GM13976 (cell line): ENCODE data around the gene TMA7.

ENCODE experiments used
- DNase-seq: peaks from one replicate; pipeline ENCODE4 v3.0.0; 2012; ENCODE audit warnings: low spot score
- CTCF ChIP-seq: IDR thresholded peaks from 2 replicates; pipeline ENCODE4 v1.5.1; 2012; ENCODE audit warnings: borderline replicate concordance, mild to moderate bottlenecking; ENCODE audit not compliant: insufficient read depth; ENCODE audit errors: extremely low read depth, missing control alignments, control extremely low read depth
- in situ Hi-C: fragments of 300-500 bp; cut with MboI; formaldehyde crosslinking; loops from one replicate; pipeline ENCODE4 v1.12.0; 2022; ENCODE audit warnings: low sequenced_read_pairs, mixed read lengths, inconsistent platforms; ENCODE audit not compliant: unreplicated experiment

The TMA7 gene

DNA sequence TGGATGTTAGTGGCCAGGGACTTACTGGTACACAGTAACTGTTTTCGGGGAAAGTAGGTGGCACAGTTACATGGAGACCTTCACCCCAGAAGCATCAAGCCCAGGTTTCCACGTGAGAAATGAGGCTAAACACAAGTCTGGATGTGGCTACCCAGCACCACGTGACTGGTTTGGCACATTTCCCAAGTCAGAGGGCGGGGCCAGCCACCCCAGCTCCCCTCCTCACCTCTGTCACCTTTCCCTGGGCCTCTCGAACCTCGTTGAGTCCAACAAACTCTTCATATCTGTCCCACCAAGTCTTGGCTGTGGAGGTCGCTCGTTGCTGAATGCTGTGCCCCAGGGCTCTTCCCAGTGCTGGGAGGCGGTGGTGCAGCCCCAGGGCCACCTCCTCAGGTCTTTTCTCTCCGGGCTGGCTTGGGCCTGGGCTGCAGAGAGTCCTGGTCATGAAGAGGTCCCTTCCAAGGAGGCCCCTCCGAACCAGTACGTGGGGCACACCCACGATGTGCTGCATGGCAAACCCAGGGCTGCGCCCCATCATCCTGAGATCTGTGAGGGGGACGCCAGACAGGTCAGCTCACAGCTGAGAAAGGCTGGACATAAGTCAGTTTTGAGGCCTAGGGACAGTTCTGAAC lies 5.3 kb upstream of the TMA7 start:
- in situ Hi-C loops, result loop anchor here (5.0 to 10.0 kb wide), 2 partner anchors 32 to 160 kb away; no protein-coding TSS in a partner anchor
- DNase-seq, result no peak
- no peak for TF ChIP-seq CTCF

DNA sequence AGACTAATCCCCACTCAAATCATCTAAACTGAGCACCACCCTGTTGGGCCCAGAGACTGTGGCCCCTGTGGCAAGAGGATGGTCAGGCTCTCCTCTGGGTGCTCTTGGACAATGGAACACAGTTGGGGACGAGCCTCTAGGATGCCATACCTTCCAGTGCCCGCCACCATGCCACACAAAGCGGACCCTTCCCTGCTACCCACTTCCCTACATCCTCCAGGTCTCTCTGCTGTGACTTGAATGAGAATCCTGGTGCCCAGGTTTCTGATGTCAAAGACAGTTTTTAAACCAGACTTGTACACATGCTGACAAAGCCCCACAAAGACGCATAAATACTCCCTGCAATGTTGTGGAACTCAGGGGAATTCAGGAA lies 4.8 kb upstream of the TMA7 start:
- no peak for TF ChIP-seq CTCF
- in situ Hi-C loops, result loop anchor here (5.0 to 10.0 kb wide), 2 partner anchors 33 to 160 kb away; no protein-coding TSS in a partner anchor
- no peak for DNase-seq

GRCh38 chr3:48435774-48436476 lies 4.1 kb upstream of the TMA7 start:
- DNase-seq, result peak; percentile 89
- in situ Hi-C loops, result loop anchor here (5.0 to 10.0 kb wide), 2 partner anchors 34 to 161 kb away; no protein-coding TSS in a partner anchor
- peak; percentile 100 for TF ChIP-seq CTCF

DNA sequence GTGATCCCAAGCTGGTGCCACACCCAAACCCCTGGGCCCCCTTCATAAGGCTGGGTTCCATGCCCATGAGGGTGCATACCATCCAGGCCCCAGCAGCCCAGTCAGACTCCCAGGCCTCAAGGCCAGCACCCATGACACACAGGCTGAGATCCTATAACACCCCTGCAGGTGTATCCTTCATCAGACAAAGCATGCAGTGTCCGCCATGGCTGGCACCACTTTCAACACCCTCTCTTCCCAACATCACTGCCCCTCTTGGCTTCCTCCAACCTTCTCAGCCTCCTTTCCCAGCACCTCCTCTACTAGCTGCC lies 3.6 kb upstream of the TMA7 start:
- DNase-seq, result no peak
- in situ Hi-C loops, result loop anchor here (5.0 to 10.0 kb wide), 2 partner anchors 34 to 162 kb away; no protein-coding TSS in a partner anchor
- peak; percentile 14 for TF ChIP-seq CTCF

DNA sequence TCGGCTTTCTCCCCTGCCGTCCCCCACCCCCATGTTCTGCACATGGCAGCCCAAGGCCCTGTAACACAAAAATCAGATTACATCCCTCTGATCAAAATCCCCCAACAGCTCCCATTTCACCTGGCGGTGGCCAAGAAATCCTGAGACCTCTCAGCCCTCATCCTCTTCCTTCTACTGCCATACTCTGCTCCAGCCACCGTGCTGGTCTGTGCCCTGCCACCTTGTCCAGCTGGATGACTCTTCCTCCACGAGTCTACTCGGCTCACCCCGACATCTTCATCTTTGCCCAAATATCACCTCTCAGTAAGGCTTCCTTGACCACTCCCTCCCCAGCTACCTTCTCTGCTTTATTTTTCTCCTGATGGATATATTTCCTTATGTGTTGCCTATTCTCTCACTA lies 3.2 kb upstream of the TMA7 start:
- in situ Hi-C loops, result loop anchor here (5.0 to 10.0 kb wide), 2 partner anchors 35 to 162 kb away; no protein-coding TSS in a partner anchor
- no peak for DNase-seq
- no peak for TF ChIP-seq CTCF

DNA sequence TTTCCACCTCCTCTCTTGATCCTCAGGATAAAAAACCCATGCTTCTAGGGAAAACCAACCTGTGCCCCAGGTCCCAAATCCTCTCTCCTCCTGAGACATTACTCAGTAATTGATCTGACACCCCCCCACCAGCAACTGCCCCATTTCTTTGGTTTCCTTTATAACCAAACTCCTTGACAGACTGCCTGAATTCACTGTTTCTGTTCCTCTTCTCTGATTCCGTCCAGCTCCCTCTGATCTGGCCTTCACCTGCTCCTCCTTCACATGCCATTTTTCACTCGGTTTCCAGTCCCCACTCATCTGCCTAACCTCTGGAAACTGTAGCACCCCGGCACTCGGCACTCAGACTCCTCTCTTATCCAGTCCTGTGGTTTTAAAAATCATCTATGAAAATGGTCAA lies 2.2 kb upstream of the TMA7 start:
- in situ Hi-C loops, result loop anchor here (5.0 to 10.0 kb wide), 2 partner anchors 36 to 163 kb away; no protein-coding TSS in a partner anchor
- peak; percentile 22 for DNase-seq

More for the DNA sequence above, 2.2 kb upstream of the TMA7 start:
- TF ChIP-seq CTCF, result no peak
